Measurements from ENCODE around the gene GLRX2.

DNA sequence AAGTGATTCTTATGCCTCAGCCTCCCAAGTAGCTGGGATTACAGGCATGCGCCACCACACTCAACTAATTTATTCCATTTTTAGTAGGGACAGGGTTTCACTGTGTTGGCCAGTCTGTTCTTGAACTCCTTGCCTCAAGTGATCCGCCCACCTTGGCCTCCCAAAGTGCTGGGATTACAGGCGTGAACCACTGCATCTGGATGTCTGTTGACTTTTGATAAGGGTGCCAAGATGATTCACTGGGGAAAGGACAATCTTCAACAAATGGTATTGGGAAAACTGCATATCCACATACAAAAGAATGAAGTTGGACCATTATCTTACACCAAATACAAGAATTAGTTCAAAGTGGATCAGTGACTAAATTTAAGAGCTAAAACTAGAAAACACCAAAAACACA lies 26.0 kb downstream of the GLRX2 start:
- TF ChIP-seq, protein P1, sequence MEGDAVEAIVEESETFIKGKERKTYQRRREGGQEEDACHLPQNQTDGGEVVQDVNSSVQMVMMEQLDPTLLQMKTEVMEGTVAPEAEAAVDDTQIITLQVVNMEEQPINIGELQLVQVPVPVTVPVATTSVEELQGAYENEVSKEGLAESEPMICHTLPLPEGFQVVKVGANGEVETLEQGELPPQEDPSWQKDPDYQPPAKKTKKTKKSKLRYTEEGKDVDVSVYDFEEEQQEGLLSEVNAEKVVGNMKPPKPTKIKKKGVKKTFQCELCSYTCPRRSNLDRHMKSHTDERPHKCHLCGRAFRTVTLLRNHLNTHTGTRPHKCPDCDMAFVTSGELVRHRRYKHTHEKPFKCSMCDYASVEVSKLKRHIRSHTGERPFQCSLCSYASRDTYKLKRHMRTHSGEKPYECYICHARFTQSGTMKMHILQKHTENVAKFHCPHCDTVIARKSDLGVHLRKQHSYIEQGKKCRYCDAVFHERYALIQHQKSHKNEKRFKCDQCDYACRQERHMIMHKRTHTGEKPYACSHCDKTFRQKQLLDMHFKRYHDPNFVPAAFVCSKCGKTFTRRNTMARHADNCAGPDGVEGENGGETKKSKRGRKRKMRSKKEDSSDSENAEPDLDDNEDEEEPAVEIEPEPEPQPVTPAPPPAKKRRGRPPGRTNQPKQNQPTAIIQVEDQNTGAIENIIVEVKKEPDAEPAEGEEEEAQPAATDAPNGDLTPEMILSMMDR (IDR thresholded peaks at IDR 0.05), result no peak
- TF ChIP-seq POLR2A (IDR thresholded peaks at IDR 0.05), result no peak

Data from body of pancreas (tissue), 4 donors.